ENCODE data around the gene RAB3C. TPM values are rescaled to one million over a fixed set of nuclear protein-coding genes. Genes with fewer than 3 reads are reported as not detected.

Gene RAB3C
- total and polyA plus RNA-seq, 2 experiments from 2014 or later, result 15.0 to 30.6 TPM

DNA sequence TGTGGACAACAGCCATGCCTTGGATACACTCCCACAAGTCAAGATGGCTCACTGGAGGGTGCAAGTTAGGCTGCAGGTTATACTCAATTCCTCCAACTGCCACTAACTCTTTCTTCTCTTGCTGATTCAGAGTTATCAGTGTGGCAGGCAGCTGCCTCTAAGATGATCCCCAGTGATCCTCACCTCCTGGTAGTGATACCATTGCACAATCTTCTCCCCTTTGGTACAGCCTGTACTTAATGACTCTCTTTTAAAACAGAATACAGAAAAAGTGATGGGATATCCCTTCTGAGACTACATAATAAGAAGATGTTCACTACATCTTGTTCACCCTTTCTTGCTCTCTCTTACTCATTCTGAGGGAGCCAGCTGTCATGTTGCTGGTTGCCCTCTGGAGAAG, 323.1 kb downstream of the RAB3C start (continued):
- TF ChIP-seq, protein P1, sequence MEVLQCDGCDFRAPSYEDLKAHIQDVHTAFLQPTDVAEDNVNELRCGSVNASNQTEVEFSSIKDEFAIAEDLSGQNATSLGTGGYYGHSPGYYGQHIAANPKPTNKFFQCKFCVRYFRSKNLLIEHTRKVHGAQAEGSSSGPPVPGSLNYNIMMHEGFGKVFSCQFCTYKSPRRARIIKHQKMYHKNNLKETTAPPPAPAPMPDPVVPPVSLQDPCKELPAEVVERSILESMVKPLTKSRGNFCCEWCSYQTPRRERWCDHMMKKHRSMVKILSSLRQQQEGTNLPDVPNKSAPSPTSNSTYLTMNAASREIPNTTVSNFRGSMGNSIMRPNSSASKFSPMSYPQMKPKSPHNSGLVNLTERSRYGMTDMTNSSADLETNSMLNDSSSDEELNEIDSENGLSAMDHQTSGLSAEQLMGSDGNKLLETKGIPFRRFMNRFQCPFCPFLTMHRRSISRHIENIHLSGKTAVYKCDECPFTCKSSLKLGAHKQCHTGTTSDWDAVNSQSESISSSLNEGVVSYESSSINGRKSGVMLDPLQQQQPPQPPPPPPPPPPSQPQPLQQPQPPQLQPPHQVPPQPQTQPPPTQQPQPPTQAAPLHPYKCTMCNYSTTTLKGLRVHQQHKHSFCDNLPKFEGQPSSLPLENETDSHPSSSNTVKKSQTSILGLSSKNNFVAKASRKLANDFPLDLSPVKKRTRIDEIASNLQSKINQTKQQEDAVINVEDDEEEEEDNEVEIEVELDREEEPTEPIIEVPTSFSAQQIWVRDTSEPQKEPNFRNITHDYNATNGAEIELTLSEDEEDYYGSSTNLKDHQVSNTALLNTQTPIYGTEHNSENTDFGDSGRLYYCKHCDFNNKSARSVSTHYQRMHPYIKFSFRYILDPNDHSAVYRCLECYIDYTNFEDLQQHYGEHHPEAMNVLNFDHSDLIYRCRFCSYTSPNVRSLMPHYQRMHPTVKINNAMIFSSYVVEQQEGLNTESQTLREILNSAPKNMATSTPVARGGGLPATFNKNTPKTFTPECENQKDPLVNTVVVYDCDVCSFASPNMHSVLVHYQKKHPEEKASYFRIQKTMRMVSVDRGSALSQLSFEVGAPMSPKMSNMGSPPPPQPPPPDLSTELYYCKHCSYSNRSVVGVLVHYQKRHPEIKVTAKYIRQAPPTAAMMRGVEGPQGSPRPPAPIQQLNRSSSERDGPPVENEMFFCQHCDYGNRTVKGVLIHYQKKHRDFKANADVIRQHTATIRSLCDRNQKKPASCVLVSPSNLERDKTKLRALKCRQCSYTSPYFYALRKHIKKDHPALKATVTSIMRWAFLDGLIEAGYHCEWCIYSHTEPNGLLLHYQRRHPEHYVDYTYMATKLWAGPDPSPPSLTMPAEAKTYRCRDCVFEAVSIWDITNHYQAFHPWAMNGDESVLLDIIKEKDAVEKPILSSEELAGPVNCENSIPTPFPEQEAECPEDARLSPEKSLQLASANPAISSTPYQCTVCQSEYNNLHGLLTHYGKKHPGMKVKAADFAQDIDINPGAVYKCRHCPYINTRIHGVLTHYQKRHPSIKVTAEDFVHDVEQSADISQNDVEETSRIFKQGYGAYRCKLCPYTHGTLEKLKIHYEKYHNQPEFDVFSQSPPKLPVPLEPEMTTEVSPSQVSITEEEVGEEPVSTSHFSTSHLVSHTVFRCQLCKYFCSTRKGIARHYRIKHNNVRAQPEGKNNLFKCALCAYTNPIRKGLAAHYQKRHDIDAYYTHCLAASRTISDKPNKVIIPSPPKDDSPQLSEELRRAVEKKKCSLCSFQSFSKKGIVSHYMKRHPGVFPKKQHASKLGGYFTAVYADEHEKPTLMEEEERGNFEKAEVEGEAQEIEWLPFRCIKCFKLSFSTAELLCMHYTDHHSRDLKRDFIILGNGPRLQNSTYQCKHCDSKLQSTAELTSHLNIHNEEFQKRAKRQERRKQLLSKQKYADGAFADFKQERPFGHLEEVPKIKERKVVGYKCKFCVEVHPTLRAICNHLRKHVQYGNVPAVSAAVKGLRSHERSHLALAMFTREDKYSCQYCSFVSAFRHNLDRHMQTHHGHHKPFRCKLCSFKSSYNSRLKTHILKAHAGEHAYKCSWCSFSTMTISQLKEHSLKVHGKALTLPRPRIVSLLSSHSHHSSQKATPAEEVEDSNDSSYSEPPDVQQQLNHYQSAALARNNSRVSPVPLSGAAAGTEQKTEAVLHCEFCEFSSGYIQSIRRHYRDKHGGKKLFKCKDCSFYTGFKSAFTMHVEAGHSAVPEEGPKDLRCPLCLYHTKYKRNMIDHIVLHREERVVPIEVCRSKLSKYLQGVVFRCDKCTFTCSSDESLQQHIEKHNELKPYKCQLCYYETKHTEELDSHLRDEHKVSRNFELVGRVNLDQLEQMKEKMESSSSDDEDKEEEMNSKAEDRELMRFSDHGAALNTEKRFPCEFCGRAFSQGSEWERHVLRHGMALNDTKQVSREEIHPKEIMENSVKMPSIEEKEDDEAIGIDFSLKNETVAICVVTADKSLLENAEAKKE (CRISPR knock-in tag; IDR thresholded peaks at IDR 0.05), result no peak

Other genes starting within 250 kb of the RAB3C start
- gene PLK2, start 123.0 kb upstream of the RAB3C start, total RNA-seq (2014; rRNA removed; shearing (Covaris generic)), result 29.4 and 30.0 TPM in 2 replicates
- gene PLK2, start 123.0 kb upstream of the RAB3C start, polyA plus RNA-seq (2016; fragmentation: Nextera tagmentation; extraction: Ambion mirVana), result 12.0 and 13.5 TPM in 2 replicates
- gene GAPT, start 91.6 kb upstream of the RAB3C start, total RNA-seq (2014; rRNA removed; shearing (Covaris generic)), result not detected in 2 replicates
- not detected in 2 replicates for gene GAPT, start 91.6 kb upstream of the RAB3C start, polyA plus RNA-seq (2016; fragmentation: Nextera tagmentation; extraction: Ambion mirVana)